Measurements from ENCODE around the gene SH3GL3.
A peak's percentile ranks its signal among the peaks of the same experiment; 100 is the strongest.

SH3GL3 gene

GRCh38 chr15:83446904-83447709 is at the start of gene SH3GL3:
Gene SH3GL3, plus strand, starts transcription at chr15:83447341. Its CDS starts 193 bp downstream, at chr15:83447534.
- DNase-seq = peak; percentile 88

DNA sequence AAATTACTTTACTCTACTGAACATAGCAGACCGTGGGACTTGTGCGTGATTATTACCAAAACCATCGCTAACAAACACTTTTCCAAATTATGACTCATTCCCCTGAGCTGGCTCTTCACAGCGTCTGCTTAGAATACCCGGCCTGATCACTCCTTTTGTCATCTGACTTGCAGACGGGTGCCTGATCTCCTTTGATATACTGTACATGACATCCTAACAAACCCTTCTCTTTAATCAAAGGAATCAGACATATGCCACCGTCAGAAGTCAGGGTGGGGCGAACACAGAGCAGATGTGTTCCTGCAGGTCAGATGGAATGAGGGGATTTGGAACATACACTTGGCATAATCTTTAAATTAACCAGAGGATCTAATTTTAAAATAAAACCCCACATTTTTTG is 48.5 kb upstream of the SH3GL3 start:
- DNase-seq = no peak

DNA sequence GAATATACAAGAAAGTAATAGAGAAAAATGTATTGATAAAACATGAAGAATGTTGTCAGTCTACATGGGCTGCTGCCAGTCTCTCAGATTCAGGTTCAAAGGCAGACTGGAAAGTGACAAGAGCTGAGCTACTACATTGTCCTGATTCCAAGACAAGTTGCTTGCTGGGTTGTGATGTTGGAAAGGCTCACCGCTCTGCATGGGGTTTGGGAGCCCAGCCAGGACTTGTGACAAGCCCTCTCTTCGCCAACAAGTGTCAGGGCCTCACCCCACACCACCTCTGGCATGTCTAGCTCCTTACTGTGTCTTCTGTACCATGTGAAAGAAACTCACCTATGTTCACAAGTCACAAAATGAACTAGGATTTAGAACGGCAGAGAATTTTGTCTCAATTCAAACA is 43.0 kb upstream of the SH3GL3 start:
- DNase-seq = no peak

DNA sequence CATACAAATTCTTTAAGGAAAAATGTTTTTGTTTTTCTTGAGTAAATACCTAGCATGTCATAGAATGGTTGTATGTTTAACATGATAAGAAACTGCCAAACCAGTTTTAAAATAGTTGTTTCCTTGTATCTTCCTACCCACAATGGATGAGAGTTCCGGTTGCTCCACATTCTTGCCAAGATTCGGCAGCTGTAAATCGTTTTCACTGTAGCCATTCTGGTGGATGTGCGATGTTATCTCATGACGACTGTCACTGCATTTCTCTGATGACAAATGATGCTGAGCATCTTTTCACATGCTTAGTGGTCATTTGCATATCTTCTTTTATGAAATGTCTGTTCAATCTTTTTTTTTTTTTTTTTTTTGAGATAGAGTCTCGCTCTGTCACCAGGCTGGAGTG is 36.6 kb upstream of the SH3GL3 start:
- DNase-seq = no peak

- no peak for DNase-seq
Observed at GRCh38 chr15:83413054-83413719, 34.0 kb upstream of the SH3GL3 start.

DNA sequence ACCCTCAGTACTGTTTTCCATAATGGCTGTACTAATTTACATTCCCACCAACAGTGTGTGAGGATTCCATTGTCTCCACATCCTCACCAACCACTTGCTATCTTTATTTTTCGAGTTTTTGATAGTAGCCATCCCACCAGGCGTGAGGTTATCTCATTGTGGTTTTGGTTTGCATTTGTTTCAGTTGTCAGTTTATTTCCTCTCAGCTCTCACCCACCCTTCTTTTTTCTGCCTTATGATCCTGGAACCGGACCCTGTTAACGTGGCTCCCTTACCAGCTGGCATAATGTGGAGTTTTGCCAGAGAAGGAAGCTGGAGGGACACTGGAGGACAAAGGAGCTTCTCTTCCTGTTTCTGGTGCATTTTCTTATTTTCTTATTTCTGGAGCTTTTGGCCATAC is 25.1 kb upstream of the SH3GL3 start:
- no peak for DNase-seq

GRCh38 chr15:83422541-83422940 is 24.6 kb upstream of the SH3GL3 start:
- DNase-seq = no peak

- no peak for DNase-seq
Observed at GRCh38 chr15:83424101-83424500, 23.0 kb upstream of the SH3GL3 start.

- no peak for DNase-seq
Observed at GRCh38 chr15:83430441-83430840, 16.7 kb upstream of the SH3GL3 start.

DNA sequence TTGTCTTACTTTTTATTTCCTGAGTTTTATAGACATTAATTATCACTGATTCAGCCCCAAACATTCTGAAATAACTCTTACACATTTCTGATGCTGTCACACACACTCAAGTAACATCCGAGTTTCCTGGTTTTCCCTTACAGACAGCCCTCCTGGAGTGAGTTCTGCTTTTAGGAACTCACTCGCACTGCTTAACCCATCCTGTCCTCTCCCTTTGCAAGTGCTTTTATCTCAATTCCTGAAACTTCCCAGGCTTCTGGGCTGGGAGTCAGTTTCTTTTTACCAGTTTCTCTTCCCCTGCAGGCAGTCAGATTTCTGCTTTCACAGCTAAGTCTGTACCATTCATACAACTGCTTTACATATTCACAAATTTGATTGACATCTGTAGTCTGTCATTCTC is 15.6 kb upstream of the SH3GL3 start:
- DNase-seq = no peak

- DNase-seq = no peak
Observed at GRCh38 chr15:83435202-83435601, 11.9 kb upstream of the SH3GL3 start.

DNA sequence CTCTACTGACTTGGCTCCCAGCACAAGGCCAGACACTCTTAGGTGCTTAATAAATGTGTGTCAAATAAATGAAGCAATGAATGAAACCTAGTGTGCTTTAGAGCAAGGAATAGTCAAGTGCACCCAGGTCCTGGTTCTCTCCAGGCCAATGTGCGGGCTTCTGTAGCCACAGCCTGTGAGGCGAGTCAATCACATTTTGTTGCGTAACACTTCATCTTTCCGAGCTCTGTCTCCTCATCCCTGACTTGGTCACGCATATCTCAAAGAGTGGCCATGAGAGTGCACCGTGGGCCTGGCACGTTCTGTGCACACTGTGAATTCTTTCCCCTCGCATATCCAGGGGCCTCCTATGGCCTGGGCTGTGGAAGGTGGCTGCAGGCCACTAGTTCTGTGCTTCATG is 11.4 kb upstream of the SH3GL3 start:
- no peak for DNase-seq

DNA sequence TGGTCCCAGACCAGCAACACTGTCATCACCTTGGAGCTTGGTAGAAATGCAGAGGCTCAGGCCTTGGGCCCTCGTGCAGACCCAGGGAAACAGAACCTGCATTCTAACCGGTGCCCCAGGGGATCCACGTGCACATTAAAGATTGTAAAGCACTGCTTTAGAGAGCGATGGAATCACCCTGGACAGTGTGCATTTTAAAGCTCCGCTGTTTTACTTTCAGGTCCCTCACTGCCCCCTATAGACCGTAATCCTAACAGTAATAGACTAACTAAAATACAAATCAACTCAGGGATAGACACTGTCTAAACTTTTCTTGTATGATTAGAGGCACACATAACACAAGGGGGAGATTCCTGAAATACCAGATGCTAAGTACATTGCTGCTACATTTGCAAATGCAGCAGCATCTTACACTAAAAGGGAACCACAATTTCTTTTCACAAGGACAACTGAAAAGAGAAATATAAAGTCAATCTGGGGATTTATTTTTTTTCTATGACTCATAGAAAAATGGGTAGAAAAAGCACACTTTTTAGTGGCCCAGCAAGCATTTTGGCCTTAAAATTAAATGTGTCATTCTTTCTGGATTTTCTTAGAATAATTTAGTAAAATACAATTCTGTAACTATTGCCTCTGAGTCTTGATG is 10.5 kb upstream of the SH3GL3 start:
- no peak for DNase-seq

- no peak for DNase-seq
Observed at GRCh38 chr15:83443076-83443847, 3.9 kb upstream of the SH3GL3 start.

- no peak for DNase-seq
Observed at GRCh38 chr15:83444936-83445335, 2.2 kb upstream of the SH3GL3 start.

DNA sequence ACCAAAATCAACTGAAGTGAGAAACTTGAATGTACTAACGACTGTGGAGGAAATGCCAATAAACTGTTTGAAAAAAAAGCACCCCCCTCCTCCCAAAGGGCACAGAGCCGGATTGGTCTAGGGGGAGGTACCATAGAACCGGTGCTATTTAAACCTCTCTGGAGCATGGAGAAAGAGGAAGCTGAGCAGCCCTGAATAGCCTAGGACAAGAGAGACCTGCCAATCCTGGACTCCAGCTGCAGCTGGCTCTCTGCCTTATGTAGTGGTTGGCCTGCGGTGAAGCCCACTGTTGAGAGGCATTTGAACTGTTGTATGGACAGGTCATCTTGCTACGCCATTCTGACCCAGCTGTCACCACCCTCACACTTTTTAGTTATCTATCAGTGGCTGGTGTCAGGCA is 1.5 kb upstream of the SH3GL3 start:
- DNase-seq = no peak

GRCh38 chr15:83446417-83446816 is 724 bp upstream of the SH3GL3 start:
- DNase-seq = no peak

GRCh38 chr15:83449250-83449671 is 2.1 kb downstream of the SH3GL3 start:
- no peak for DNase-seq

GRCh38 chr15:83449937-83450506 is 2.9 kb downstream of the SH3GL3 start:
- DNase-seq = no peak

DNA sequence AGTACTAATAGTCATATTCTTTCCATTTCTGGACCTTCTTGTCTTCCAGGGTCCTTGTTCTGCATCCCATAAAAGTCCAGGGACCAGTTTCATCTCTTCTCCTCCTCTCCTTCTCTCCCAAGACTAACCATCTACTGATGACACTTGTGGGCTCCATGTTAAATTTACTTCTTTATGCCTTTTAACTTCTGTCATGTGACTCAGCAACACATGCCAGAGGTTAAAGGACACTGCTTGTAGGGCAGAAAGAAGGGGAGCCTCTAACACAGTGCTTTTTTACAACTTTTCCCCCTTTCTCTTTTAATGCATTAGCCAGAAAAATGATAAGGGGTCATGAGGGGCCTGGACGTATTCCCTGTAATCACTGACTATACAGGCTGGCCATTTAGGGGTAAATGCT is 10.0 kb downstream of the SH3GL3 start:
- DNase-seq = no peak

- no peak for DNase-seq
Observed at GRCh38 chr15:83458381-83458780, 11.2 kb downstream of the SH3GL3 start.

- DNase-seq = no peak
Observed at GRCh38 chr15:83462026-83462425, 14.9 kb downstream of the SH3GL3 start.

DNA sequence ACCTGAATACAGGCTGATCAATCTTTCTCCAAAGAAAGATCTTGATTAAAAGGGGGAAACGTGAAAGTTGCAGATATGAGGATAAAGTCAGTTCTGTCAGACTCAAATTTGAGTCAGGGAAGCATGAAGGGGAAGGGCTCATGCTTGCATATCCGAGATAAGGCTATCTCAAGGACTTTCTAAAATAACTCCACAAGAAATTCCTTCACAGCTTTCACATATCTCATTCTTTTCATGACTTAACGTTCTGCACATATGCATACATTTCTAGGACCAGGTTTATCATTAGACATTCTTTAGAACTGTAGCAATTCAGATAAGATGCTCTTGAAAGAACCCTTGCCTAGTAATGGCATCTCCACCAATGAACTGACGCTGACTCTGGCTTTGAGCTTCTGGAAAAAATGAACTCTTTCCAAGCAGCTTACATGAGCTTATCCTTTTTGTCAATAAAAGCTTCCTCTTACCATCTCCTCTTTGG is 15.9 kb downstream of the SH3GL3 start:
- no peak for DNase-seq
